ENCODE results near the gene TOMT.
A peak's percentile ranks its signal among the peaks of the same experiment; 100 is the strongest.

DNA sequence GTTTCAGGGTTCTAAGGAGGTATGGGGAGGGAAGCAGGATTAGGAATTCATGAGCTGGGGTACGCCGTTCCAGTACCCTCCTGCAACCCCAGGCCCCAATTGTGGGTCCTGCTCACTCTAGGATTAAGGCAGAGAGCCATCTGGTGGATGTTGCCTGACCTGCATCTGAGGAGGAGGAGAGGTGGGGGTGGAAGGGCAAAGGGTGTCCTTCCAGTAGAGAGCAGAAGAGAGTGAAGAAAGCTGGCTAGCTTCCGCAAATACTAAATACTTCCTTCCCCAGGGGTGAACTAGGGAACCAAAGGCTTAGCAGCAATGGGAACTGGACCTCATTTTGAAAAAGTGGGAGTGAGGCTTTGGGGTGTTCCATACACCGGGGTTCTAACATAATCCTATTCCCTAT is 14.4 kb upstream of the TOMT start:
- TF ChIP-seq, protein P1, sequence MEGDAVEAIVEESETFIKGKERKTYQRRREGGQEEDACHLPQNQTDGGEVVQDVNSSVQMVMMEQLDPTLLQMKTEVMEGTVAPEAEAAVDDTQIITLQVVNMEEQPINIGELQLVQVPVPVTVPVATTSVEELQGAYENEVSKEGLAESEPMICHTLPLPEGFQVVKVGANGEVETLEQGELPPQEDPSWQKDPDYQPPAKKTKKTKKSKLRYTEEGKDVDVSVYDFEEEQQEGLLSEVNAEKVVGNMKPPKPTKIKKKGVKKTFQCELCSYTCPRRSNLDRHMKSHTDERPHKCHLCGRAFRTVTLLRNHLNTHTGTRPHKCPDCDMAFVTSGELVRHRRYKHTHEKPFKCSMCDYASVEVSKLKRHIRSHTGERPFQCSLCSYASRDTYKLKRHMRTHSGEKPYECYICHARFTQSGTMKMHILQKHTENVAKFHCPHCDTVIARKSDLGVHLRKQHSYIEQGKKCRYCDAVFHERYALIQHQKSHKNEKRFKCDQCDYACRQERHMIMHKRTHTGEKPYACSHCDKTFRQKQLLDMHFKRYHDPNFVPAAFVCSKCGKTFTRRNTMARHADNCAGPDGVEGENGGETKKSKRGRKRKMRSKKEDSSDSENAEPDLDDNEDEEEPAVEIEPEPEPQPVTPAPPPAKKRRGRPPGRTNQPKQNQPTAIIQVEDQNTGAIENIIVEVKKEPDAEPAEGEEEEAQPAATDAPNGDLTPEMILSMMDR (IDR thresholded peaks at IDR 0.05), result peak; percentile 92
- TF ChIP-seq POLR2AphosphoS5 (IDR thresholded peaks at IDR 0.05; ENCODE audit: low read depth, low read length) (no peak), SIN3A (IDR thresholded peaks at IDR 0.05; ENCODE audit: borderline replicate concordance, insufficient read depth, low read depth, low read length) (no peak), TCF7L2 (IDR thresholded peaks at IDR 0.05; ENCODE audit: low read depth, low read length) (no peak)
